SK-N-SH (cell line): ENCODE measurements around the gene MFAP2. TPM values are rescaled to one million over a fixed set of nuclear protein-coding genes. Genes with fewer than 3 reads are reported as not detected.

Source experiments
- CTCF ChIA-PET: fragments of 300-600, 350-600 bp; formaldehyde crosslinking; extraction: SDS; loops from one replicate; lab custom pipeline; 2021; lab: Yijun Ruan, JAX
- POLR2A ChIA-PET: fragments of 350-600 bp; sonication (Branson Sonifier 250); formaldehyde crosslinking; extraction: SDS; loops from one replicate; lab custom pipeline; 2020; ENCODE audit warnings: antibody characterized with exemption, inconsistent platforms; lab: Yijun Ruan, JAX
- DNase-seq: peaks from one replicate; pipeline ENCODE4 v3.0.0; 2012
- H2AFZ ChIP-seq: fragments of 200-600 bp; sonication (generic); 2 replicates; pipeline ENCODE4 v1.8.1; 2016; ENCODE audit warnings: antibody characterized with exemption, mild to moderate bottlenecking, low read depth
- H3F3A ChIP-seq: fragments of 200-600 bp; sonication (generic); replicated peaks from 2 replicates; pipeline ENCODE3; 2016; ENCODE audit warnings: antibody characterized with exemption, mild to moderate bottlenecking; ENCODE audit not compliant: insufficient read depth
- H3K27ac ChIP-seq, 2 experiments: fragments of 200-500 bp in 1 of 2; fragments of 200-600 bp in 1 of 2; sonication (Bioruptor generic) in 1 of 2; sonication (generic), shearing (Covaris generic) in 1 of 2; 2 replicates each; pipeline versions ENCODE4 v1.5.1 to v1.6.1; 2014 to 2016; ENCODE audit warnings: low read depth in 2 of 2, inconsistent platforms in 1 of 2, low read length in 1 of 2, mild to moderate bottlenecking in 1 of 2, mixed read lengths in 1 of 2
- H3K27me3 ChIP-seq: fragments of 200-600 bp; sonication (generic), shearing (Covaris generic); 2 replicates; pipeline ENCODE4 v1.6.1; 2016; ENCODE audit warnings: mixed run types; ENCODE audit not compliant: insufficient read depth
- H3K36me3 ChIP-seq, 2 experiments: fragments of 200-500 bp in 1 of 2; fragments of 200-600 bp in 1 of 2; sonication (Bioruptor generic) in 1 of 2; sonication (generic) in 1 of 2; replicated peaks in 1 of 2; 2 replicates each; pipeline versions ENCODE3 to v1.5.1; 2014 to 2016; ENCODE audit warnings: low read length in 1 of 2, mild to moderate bottlenecking in 1 of 2; ENCODE audit not compliant: insufficient read depth in 2 of 2, control insufficient read depth in 1 of 2
- H3K4me1 ChIP-seq, 2 experiments: fragments of 200-500 bp in 1 of 2; fragments of 200-600 bp in 1 of 2; sonication (Bioruptor generic) in 1 of 2; sonication (generic), shearing (Covaris generic) in 1 of 2; 2 replicates each; pipeline versions ENCODE4 v1.5.1 to v1.6.1; 2014 to 2016; ENCODE audit warnings: low read depth in 1 of 2, low read length in 1 of 2, mixed run types in 1 of 2; ENCODE audit not compliant: insufficient read depth in 2 of 2, control insufficient read depth in 1 of 2
- H3K4me2 ChIP-seq: fragments of 200-600 bp; sonication (generic), shearing (Covaris generic); 2 replicates; pipeline ENCODE4 v1.6.1; 2017; ENCODE audit warnings: mixed run types
- H3K4me3 ChIP-seq, 2 experiments: fragments of 200-500 bp in 1 of 2; fragments of 200-600 bp in 1 of 2; sonication (Bioruptor generic) in 1 of 2; sonication (generic), shearing (Covaris generic) in 1 of 2; 2 replicates each; pipeline versions ENCODE4 v1.5.1 to v1.8.1; 2014 to 2016; ENCODE audit warnings: low read depth in 2 of 2, inconsistent platforms in 1 of 2, low read length in 1 of 2, mild to moderate bottlenecking in 1 of 2, mixed read lengths in 1 of 2, moderate library complexity in 1 of 2
- H3K79me2 ChIP-seq: fragments of 200-600 bp; sonication (generic); 2 replicates; pipeline ENCODE4 v1.8.1; 2017; ENCODE audit warnings: mild to moderate bottlenecking; ENCODE audit not compliant: insufficient read depth
- H3K9ac ChIP-seq: fragments of 200-600 bp; sonication (generic); 2 replicates; pipeline ENCODE4 v1.6.1; 2017; ENCODE audit warnings: mixed run types
- H3K9me2 ChIP-seq: fragments of 200-600 bp; sonication (generic); 2 replicates; pipeline ENCODE4 v1.6.1; 2017; ENCODE audit warnings: mixed run types
- H3K9me3 ChIP-seq: fragments of 200-600 bp; sonication (generic); 2 replicates; pipeline ENCODE4 v1.6.1; 2017; ENCODE audit warnings: mixed run types, mild to moderate bottlenecking, moderate library complexity
- H4K20me1 ChIP-seq: fragments of 200-600 bp; sonication (generic); 2 replicates; pipeline ENCODE4 v1.6.1; 2017; ENCODE audit warnings: mild to moderate bottlenecking, mixed run types; ENCODE audit not compliant: insufficient read depth
- EP300 ChIP-seq, 2 experiments: IDR thresholded peaks; 2 replicates each; pipeline versions ENCODE4 v1.4.0 to v1.6.1; 2012; ENCODE audit warnings: borderline replicate concordance in 1 of 2, low read depth in 1 of 2, low read length in 1 of 2
- FOXM1 ChIP-seq: IDR thresholded peaks from 2 replicates; pipeline ENCODE4 v1.4.0; 2012; ENCODE audit warnings: low read depth, mild to moderate bottlenecking
- GATA2 ChIP-seq: sonication (generic); formaldehyde crosslinking; IDR thresholded peaks from 2 replicates; pipeline ENCODE4 v1.5.0; 2020; ENCODE audit warnings: mild to moderate bottlenecking, missing genetic modification reagents
- IRF3 ChIP-seq: fragments of 150-350 bp; IDR thresholded peaks from 2 replicates; pipeline ENCODE4 v1.6.1; 2016; ENCODE audit warnings: mild to moderate bottlenecking, low read depth, low read length
- MEF2A ChIP-seq: IDR thresholded peaks from 2 replicates; pipeline ENCODE4 v1.4.0; 2012; ENCODE audit warnings: low read depth, borderline replicate concordance
- NFIC ChIP-seq: IDR thresholded peaks from 2 replicates; pipeline ENCODE4 v1.4.0; 2012; ENCODE audit warnings: borderline replicate concordance
- NRF1 ChIP-seq: IDR thresholded peaks from 2 replicates; pipeline ENCODE4 v1.6.1; 2012; ENCODE audit warnings: low read depth, mild to moderate bottlenecking, low read length
- PBX3 ChIP-seq: IDR thresholded peaks from 2 replicates; pipeline ENCODE4; 2012
- POLR2AphosphoS5 ChIP-seq: IDR thresholded peaks from 2 replicates; pipeline ENCODE4 v1.6.1; 2012; ENCODE audit warnings: low read depth, low read length
- RAD21 ChIP-seq: IDR thresholded peaks from 2 replicates; pipeline ENCODE4 v1.6.1; 2012; ENCODE audit warnings: mild to moderate bottlenecking, low read length
- REST ChIP-seq: IDR thresholded peaks from 2 replicates; pipeline ENCODE4 v1.6.1; 2012; ENCODE audit warnings: mild to moderate bottlenecking, low read depth, low read length, moderate library complexity
- SIN3A ChIP-seq: IDR thresholded peaks from 2 replicates; pipeline ENCODE4 v1.6.1; 2012; ENCODE audit warnings: low read depth, mild to moderate bottlenecking, low read length, moderate library complexity, borderline replicate concordance
- TEAD4 ChIP-seq: IDR thresholded peaks from 2 replicates; pipeline ENCODE4 v1.4.0; 2012; ENCODE audit warnings: mild to moderate bottlenecking, borderline replicate concordance; ENCODE audit not compliant: insufficient read depth
- USF1 ChIP-seq: IDR thresholded peaks from 2 replicates; pipeline ENCODE4 v1.4.0; 2012; ENCODE audit warnings: low read depth, borderline replicate concordance
- USF2 ChIP-seq: fragments of 150-350 bp; IDR thresholded peaks from 2 replicates; pipeline ENCODE4 v1.6.1; 2017; ENCODE audit warnings: antibody characterized with exemption, low read length, low read depth, borderline replicate concordance
- ZBTB33 ChIP-seq: IDR thresholded peaks from 2 replicates; pipeline ENCODE4 v1.4.0; 2012; ENCODE audit warnings: low read depth, borderline replicate concordance
- WGBS: methylation state at CpG from one replicate; pipeline ENCODE4 v1.1.6; 2017; ENCODE audit warnings: low lambda C conversion rate; 5-methylcytosine and 5-hydroxymethylcytosine counted together
- polyA plus RNA-seq, 3 experiments: library from polyadenylated mRNA; depleted of rRNA; stranded (reverse); fragments of >200 nt; gene quantifications; 2 replicates each; pipeline ENCODE4 v1.2.3, GENCODE V29; 2012

Gene MFAP2
- polyA plus RNA-seq, 1 of the 3 experiments (the other 2 are of a cell fraction), result 189 TPM

GRCh38 chr1:17001760-17002523 lies 21.5 kb upstream of the MFAP2 start:
- no peak overlapping the region for H3K9ac ChIP-seq
- H4K20me1 ChIP-seq, result peaks cover 20% of the 10 kb centered on the region
- H3K27ac ChIP-seq, result no peak overlapping the region
- ChIA-PET CTCF (interaction anchor here (0.6 to 1.8 kb wide), 4 partner anchors 14 to 102 kb away, joined by 3 to 6 read pairs (median 4); no protein-coding TSS in a partner anchor), POLR2A (interaction anchor here (0.6 kb wide), 1 partner anchor 9 kb away, joined by 3 read pairs; no protein-coding TSS in a partner anchor)
- H3K36me3 ChIP-seq, result peaks cover 3 to 27% of the 10 kb centered on the region in 2 experiments
- peaks cover 20% of the 10 kb centered on the region for H3F3A ChIP-seq
- H3K4me1 ChIP-seq, result peaks cover 0 to 4% of the 10 kb centered on the region in 2 experiments; a peak in 1 of 4 replicates
- 89% methylated on average over 8 of the region's 19 CpGs for WGBS
- no peak for TF ChIP-seq IRF3
- TF ChIP-seq MEF2A, result no peak
- TF ChIP-seq NRF1, result no peak
- TF ChIP-seq ZBTB33, result no peak
- TF ChIP-seq TEAD4, result no peak
- no peak for TF ChIP-seq REST
- TF ChIP-seq USF2, result no peak
- TF ChIP-seq NFIC, result no peak
- TF ChIP-seq RAD21, result no peak
- TF ChIP-seq SIN3A, result no peak
- no peak for TF ChIP-seq POLR2AphosphoS5
- TF ChIP-seq EP300 (IDR thresholded peaks at IDR 0.05; ENCODE audit: borderline replicate concordance in 1 of 2, low read depth in 1 of 2, low read length in 1 of 2), result no peak
- no peak for TF ChIP-seq GATA2 (CRISPR knock-in tag)
- TF ChIP-seq FOXM1, result no peak
- TF ChIP-seq PBX3, result no peak
- TF ChIP-seq USF1, result no peak
- no peak overlapping the region for H2AFZ ChIP-seq
- no peak overlapping the region for H3K4me3 ChIP-seq
- H3K9me3 ChIP-seq, result no peaks in the 10 kb centered on the region
- H3K4me2 ChIP-seq, result no peak overlapping the region
- no peaks in the 10 kb centered on the region for H3K79me2 ChIP-seq
- no peaks in the 10 kb centered on the region for H3K9me2 ChIP-seq
- no peaks in the 10 kb centered on the region for H3K27me3 ChIP-seq
- DNase-seq, result peak; percentile 21
